Embryonic facial prominence (tissue), 1 donor: ENCODE measurements around the gene PCDHA13.
"Not testable (repeated sequence)": the region's sequence is repeated elsewhere in the genome, so short reads cannot be mapped to it uniquely, and the experiment has no call there.

Source experiments
- DNase-seq: peaks from one replicate; pipeline ENCODE4 v3.0.0-alpha.2; 2016; ENCODE audit errors: extremely low spot score

The PCDHA13 gene

GRCh38 chr5:140870221-140871201 lies 11.4 kb upstream of the PCDHA13 start:
- no peak for DNase-seq

GRCh38 chr5:140875085-140876065 lies 6.5 kb upstream of the PCDHA13 start, which contains the start of gene PCDHA12:
PCDHA12 (plus strand) TSS chr5:140875308; CDS start chr5:140875473, 165 bp downstream.
- no peak for DNase-seq

- DNase-seq, result not testable (repeated sequence)
Measured at GRCh38 chr5:140876541-140877261, 5.2 kb upstream of the PCDHA13 start.

GRCh38 chr5:140877262-140877581 lies 4.7 kb upstream of the PCDHA13 start:
- no peak for DNase-seq

GRCh38 chr5:140882591-140882899 lies 621 bp downstream of the PCDHA13 start:
- no peak for DNase-seq

GRCh38 chr5:140883373-140883772 lies 1.4 kb downstream of the PCDHA13 start:
- DNase-seq, result no peak

GRCh38 chr5:140883927-140884697 lies 2.2 kb downstream of the PCDHA13 start:
- DNase-seq, result no peak

- DNase-seq, result no peak
Measured at GRCh38 chr5:140916325-140916724, 34.4 kb downstream of the PCDHA13 start.

- DNase-seq, result no peak
Measured at GRCh38 chr5:140923601-140924000, 41.7 kb downstream of the PCDHA13 start.

GRCh38 chr5:140925806-140926442 lies 44.0 kb downstream of the PCDHA13 start, which contains the start of gene PCDHAC1:
PCDHAC1 (plus strand) TSS chr5:140926299; CDS start chr5:140926893, 594 bp downstream.
- no peak for DNase-seq

GRCh38 chr5:140926443-140927227 lies 44.7 kb downstream of the PCDHA13 start:
- peak; percentile 32 for DNase-seq

GRCh38 chr5:140927228-140927573 lies 45.3 kb downstream of the PCDHA13 start:
- no peak for DNase-seq
